Keratinocyte (primary cell): ENCODE results near the gene NUMB. TPM values are rescaled to one million over a fixed set of nuclear protein-coding genes. Genes with fewer than 3 reads are reported as not detected.

Experiments
- DNase-seq: peaks from one replicate; pipeline ENCODE4 v3.0.0-alpha.2; 2011; ENCODE audit warnings: low read depth, missing footprints, low spot score
- FAIRE-seq: peaks from 2 replicates; lab custom pipeline; 2011; peaks lifted over from hg19 to GRCh38; lab: Jason Lieb, UNC
- H2AFZ ChIP-seq: 2 replicates; pipeline ENCODE4 v1.6.0; 2012; ENCODE audit warnings: low read length, control low read depth, inconsistent platforms; ENCODE audit not compliant: control insufficient read depth
- H3K27ac ChIP-seq: 2 replicates; pipeline ENCODE4 v1.5.1; 2011; ENCODE audit warnings: low read length; ENCODE audit not compliant: control insufficient read depth, insufficient read depth
- H3K27me3 ChIP-seq: 3 replicates; pipeline ENCODE4 v1.6.0; 2011; ENCODE audit warnings: low read length; ENCODE audit not compliant: control insufficient read depth, insufficient read depth; ENCODE audit errors: extremely low read depth
- H3K36me3 ChIP-seq, 2 experiments: 2 replicates in 1 of 2; 3 replicates in 1 of 2; pipeline ENCODE4 v1.5.1; 2011; ENCODE audit warnings: low read length in 2 of 2, mild to moderate bottlenecking in 1 of 2; ENCODE audit not compliant: control insufficient read depth in 2 of 2, insufficient read depth in 2 of 2; ENCODE audit errors: extremely low read depth in 1 of 2
- H3K4me1 ChIP-seq: 3 replicates; pipeline ENCODE4 v1.5.1; 2011; ENCODE audit warnings: low read length; ENCODE audit not compliant: control insufficient read depth, insufficient read depth; ENCODE audit errors: extremely low read depth
- H3K4me2 ChIP-seq: 3 replicates; pipeline ENCODE4 v1.6.0; 2011; ENCODE audit warnings: low read depth, low read length; ENCODE audit not compliant: control insufficient read depth, insufficient read depth; ENCODE audit errors: extremely low read depth
- H3K4me3 ChIP-seq, 3 experiments: fragments of 200-600 bp in 1 of 3; sonication (generic) in 1 of 3; 2 replicates in 2 of 3; 3 replicates in 1 of 3; pipeline ENCODE4 v1.5.1; 2011 to 2016; ENCODE audit warnings: low read length in 3 of 3, mild to moderate bottlenecking in 3 of 3, control low read depth in 2 of 3, inconsistent platforms in 1 of 3, low read depth in 1 of 3, mixed read lengths in 1 of 3, mixed run types in 1 of 3, moderate library complexity in 1 of 3; ENCODE audit not compliant: control insufficient read depth in 2 of 3, insufficient read depth in 2 of 3; ENCODE audit errors: extremely low read depth in 1 of 3
- H3K79me2 ChIP-seq: 2 replicates; pipeline ENCODE4 v1.6.0; 2012; ENCODE audit warnings: low read length; ENCODE audit not compliant: control insufficient read depth, insufficient read depth
- H3K9ac ChIP-seq: 3 replicates; pipeline ENCODE4 v1.6.0; 2011; ENCODE audit warnings: low read length; ENCODE audit not compliant: control insufficient read depth, insufficient read depth; ENCODE audit errors: extremely low read depth
- H3K9me1 ChIP-seq: 3 replicates; pipeline ENCODE4 v1.6.0; 2011; ENCODE audit warnings: low read length; ENCODE audit not compliant: control insufficient read depth, insufficient read depth; ENCODE audit errors: extremely low read depth
- H3K9me3 ChIP-seq: 2 replicates; pipeline ENCODE4 v1.5.1; 2012; ENCODE audit warnings: low read depth, low read length; ENCODE audit not compliant: control insufficient read depth
- H4K20me1 ChIP-seq: 3 replicates; pipeline ENCODE4 v1.6.0; 2011; ENCODE audit warnings: low read length; ENCODE audit not compliant: control insufficient read depth, insufficient read depth; ENCODE audit errors: extremely low read depth
- EZH2 ChIP-seq: IDR thresholded peaks from one replicate; pipeline ENCODE4 v1.6.1; 2012; ENCODE audit warnings: inconsistent platforms, mild to moderate bottlenecking, low read length, moderate library complexity
- dilution Hi-C: fragments of 300-500 bp; cut with MboI; formaldehyde crosslinking; loops from one replicate; pipeline ENCODE4 v1.7.0; 2020; ENCODE audit warnings: low sequenced_read_pairs; ENCODE audit not compliant: extremely low pct_ligation_motif_present
- polyA plus RNA-seq, 5 experiments: library from polyadenylated mRNA; depleted of rRNA in 3 of 5; stranded (reverse) in 3 of 5; stranded (forward) in 1 of 5; unstranded in 1 of 5; fragments of >200 nt; gene quantifications; 1 replicate in 1 of 5; 2 replicates in 3 of 5; 3 replicates in 1 of 5; pipeline versions ENCODE4 v1.2.1 to v1.2.3, GENCODE V29; 2011 to 2012; ENCODE audit warnings: missing spikeins in 2 of 5, low read depth in 1 of 5, low replicate concordance in 1 of 5
- TF ChIP-seq, protein P1 (sequence below), 3 experiments: IDR thresholded peaks in 1 of 3; conservative IDR thresholded peaks in 1 of 3; optimal IDR thresholded peaks in 1 of 3; 2 replicates in 2 of 3; 3 replicates in 1 of 3; pipeline versions ENCODE3 to v1.5.1; 2011; ENCODE audit warnings: low read length in 3 of 3, mild to moderate bottlenecking in 3 of 3, moderate library complexity in 2 of 3, control low read depth in 1 of 3, inconsistent platforms in 1 of 3; ENCODE audit not compliant: insufficient read depth in 2 of 3; ENCODE audit errors: extremely low read depth in 1 of 3

NUMB gene
- polyA plus RNA-seq, 1 donor (not counting 4 experiments of a cell fraction or from before 2014, with no cell fraction given): 110 TPM

DNA sequence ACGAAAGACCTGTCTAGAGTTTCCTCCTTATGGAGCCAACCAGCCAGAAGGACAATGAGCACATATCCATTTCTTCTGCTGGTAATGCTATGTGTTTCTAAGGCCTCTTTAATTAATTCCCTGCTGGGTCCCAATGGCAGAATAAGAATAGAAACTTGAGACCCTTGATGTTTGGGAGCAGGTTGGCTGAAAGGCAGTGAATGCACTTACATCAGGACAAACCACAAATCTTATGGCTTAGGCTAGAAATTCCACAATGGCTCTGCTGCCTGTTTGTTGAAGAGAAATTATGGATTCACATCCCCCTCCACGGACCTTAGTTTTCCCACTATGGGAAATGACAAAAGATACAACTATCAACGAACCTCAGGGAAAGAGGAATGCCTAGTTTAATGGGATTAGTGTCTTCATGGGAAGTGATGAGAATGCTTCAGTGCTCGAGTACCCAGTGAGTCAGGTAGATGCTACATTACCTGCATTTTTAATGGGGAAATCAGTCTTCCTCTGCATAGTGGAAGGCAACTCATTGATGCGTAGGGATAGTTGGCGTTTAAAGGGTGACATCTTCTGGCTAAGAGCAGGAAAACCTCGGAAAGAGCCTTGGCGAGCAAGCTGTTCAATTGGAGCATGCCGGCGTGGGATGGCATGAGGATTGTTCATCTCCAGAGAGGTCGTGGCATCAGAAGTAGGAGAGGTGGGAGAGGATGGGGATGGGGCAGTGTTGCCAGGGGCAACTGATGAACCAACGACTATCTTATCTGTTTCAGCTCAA lies 174.6 kb downstream of the NUMB start:
- Histone ChIP-seq H3K9me1 (no peaks in the 10 kb centered on the region), H3K9me3 (no peaks in the 10 kb centered on the region), H3K9ac (no peak overlapping the region), H3K36me3 (peaks cover 23 to 39% of the 10 kb centered on the region in 2 experiments), H3K4me3 (no peak overlapping the region), H3K27me3 (no peaks in the 10 kb centered on the region), H3K27ac (no peak overlapping the region), H4K20me1 (no peaks in the 10 kb centered on the region), H3K4me1 (no peaks in the 10 kb centered on the region), H3K79me2 (no peaks in the 10 kb centered on the region), H2AFZ (no peak overlapping the region), H3K4me2 (no peak overlapping the region)
- DNase-seq (no peak), FAIRE-seq (peak; percentile 43)
- no peak for TF ChIP-seq EZH2
- TF ChIP-seq, protein P1, sequence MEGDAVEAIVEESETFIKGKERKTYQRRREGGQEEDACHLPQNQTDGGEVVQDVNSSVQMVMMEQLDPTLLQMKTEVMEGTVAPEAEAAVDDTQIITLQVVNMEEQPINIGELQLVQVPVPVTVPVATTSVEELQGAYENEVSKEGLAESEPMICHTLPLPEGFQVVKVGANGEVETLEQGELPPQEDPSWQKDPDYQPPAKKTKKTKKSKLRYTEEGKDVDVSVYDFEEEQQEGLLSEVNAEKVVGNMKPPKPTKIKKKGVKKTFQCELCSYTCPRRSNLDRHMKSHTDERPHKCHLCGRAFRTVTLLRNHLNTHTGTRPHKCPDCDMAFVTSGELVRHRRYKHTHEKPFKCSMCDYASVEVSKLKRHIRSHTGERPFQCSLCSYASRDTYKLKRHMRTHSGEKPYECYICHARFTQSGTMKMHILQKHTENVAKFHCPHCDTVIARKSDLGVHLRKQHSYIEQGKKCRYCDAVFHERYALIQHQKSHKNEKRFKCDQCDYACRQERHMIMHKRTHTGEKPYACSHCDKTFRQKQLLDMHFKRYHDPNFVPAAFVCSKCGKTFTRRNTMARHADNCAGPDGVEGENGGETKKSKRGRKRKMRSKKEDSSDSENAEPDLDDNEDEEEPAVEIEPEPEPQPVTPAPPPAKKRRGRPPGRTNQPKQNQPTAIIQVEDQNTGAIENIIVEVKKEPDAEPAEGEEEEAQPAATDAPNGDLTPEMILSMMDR (optimal IDR thresholded peaks at IDR 0.05 in 1 of 3, IDR thresholded peaks at IDR 0.05 in 1 of 3, conservative IDR thresholded peaks at IDR 0.05 in 1 of 3; ENCODE audit: extremely low read depth in 1 of 3, insufficient read depth in 2 of 3, low read length in 3 of 3): peak; percentile 21 to 57 (median 39)
- dilution Hi-C loops: no loop called here

DNA sequence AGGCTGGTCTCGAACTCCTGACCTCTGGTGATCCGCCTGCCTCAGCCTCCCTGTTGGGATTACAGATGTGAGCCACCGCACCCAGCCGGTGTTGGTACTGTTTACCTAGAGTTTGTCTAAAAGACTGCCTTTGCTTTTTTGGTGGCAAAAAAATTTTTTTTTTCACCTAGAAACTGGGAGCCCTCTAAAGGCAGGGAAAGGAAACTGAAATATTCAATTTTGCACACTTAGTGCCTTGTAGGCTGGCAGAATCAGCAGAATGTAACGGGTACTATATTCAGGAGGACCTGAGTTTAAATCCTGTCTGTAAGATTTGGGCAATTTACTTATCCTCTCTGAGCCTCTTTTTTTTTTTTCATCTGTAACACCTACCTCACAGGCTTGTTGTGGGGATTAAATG lies 177.4 kb downstream of the NUMB start:
- H2AFZ ChIP-seq: no peak overlapping the region
- H3K79me2 ChIP-seq: no peaks in the 10 kb centered on the region
- TF ChIP-seq EZH2: no peak
- no peaks in the 10 kb centered on the region for H3K4me1 ChIP-seq
- dilution Hi-C loops: no loop called here
- H3K4me2 ChIP-seq: no peak overlapping the region
- H3K27ac ChIP-seq: no peak overlapping the region
- no peak overlapping the region for H3K9ac ChIP-seq
- no peaks in the 10 kb centered on the region for H4K20me1 ChIP-seq
- no peak for FAIRE-seq
- peaks cover 35 to 38% of the 10 kb centered on the region in 2 experiments for H3K36me3 ChIP-seq
- H3K27me3 ChIP-seq: no peaks in the 10 kb centered on the region
- no peaks in the 10 kb centered on the region for H3K9me3 ChIP-seq
- no peaks in the 10 kb centered on the region for H3K9me1 ChIP-seq
- no peak overlapping the region for H3K4me3 ChIP-seq
- DNase-seq: no peak
